K562 (cell line): Measurements from ENCODE around the gene ASCC2. TPM values are rescaled to one million over a fixed set of nuclear protein-coding genes. Genes with fewer than 3 reads are reported as not detected.
A peak's percentile ranks its signal among the peaks of the same experiment; 100 is the strongest.

Experiments used
- EP400 ChIP-seq: fragments of 450-650 bp; IDR thresholded peaks from 2 replicates; pipeline ENCODE4 v1.6.1; 2017; ENCODE audit warnings: antibody characterized with exemption, mild to moderate bottlenecking, moderate library complexity
- SPI1 ChIP-seq: IDR thresholded peaks from 2 replicates; pipeline ENCODE4 v1.6.1; 2011; ENCODE audit warnings: low read depth, low read length, control low read depth, borderline replicate concordance
- ZNF232 ChIP-seq: sonication (generic); formaldehyde crosslinking; IDR thresholded peaks from 2 replicates; pipeline ENCODE4 v1.8.0; 2022; ENCODE audit warnings: mild to moderate bottlenecking, missing genetic modification reagents
- polyA plus RNA-seq, 8 experiments: library from polyadenylated mRNA; depleted of rRNA in 4 of 8; stranded (reverse) in 5 of 8; unstranded in 3 of 8; fragments of >200 nt; fragmentation: Nextera tagmentation in 2 of 8; fragmentation: Illumina TruSeq in 1 of 8; extraction: Ambion mirVana in 2 of 8; extraction: Trizol in 1 of 8; gene quantifications; 2 replicates each; pipeline versions ENCODE4 v1.2.1 to v1.2.3, GENCODE V29; 2011 to 2014; ENCODE audit warnings: inconsistent platforms in 1 of 8, missing spikeins in 1 of 8
- total RNA-seq, 7 experiments: library from RNA; depleted of rRNA in 6 of 7; stranded (reverse); fragments of >200 nt in 6 of 7; fragmentation: Illumina TruSeq in 2 of 7; extraction: Trizol in 2 of 7; gene quantifications; 2 replicates each; pipeline versions ENCODE4 v1.2.1 to v1.2.3, GENCODE V29; 2011 to 2021; ENCODE audit warnings: low replicate concordance in 1 of 7
- TF ChIP-seq, protein P1 (sequence below): fragments of 450-650 bp; IDR thresholded peaks from 2 replicates; pipeline ENCODE4 v1.6.1; 2016; ENCODE audit warnings: low read depth
- TF ChIP-seq, protein P2 (sequence below): IDR thresholded peaks from 3 replicates; pipeline ENCODE4 v1.6.1; 2011; ENCODE audit warnings: borderline replicate concordance, mild to moderate bottlenecking, moderate library complexity; ENCODE audit not compliant: insufficient read length; ENCODE audit errors: extremely low read depth
- TF ChIP-seq, protein P3 (sequence below): fragments of 200-800 bp; sonication (Bioruptor generic); IDR thresholded peaks from 2 replicates; pipeline ENCODE4 v1.6.1; 2017; ENCODE audit warnings: missing genetic modification characterization, missing compliant biosample characterization

The ASCC2 gene
- total and polyA plus RNA-seq, 9 of the 15 experiments (the other 6 are each of a cell fraction or from before 2014, with no cell fraction given), result 4.0 to 46.7 (median 26.8) TPM

DNA sequence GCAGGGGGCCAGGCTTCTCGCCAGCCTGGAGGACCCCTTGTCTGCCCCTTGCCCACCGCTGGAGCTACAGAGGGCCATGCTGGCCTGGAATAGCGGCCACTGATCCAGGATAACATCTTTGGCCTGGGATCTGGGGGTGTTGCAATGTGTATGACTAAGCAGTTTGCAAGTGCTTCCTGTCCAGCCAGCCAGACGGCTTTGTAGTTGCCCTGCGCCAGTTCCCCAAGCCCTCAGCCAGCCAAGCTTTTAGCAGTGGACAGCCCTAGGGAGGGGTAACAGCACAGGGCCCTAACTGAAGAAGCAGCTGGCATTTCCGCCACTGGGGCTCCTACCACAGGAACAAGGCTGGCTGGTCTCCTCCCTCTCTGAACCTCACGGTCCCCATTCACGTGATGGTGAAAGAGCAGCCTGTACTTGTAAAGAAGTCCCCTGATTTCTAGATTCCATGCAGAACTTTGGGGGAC, 38.8 kb downstream of the ASCC2 start (continued):
- TF ChIP-seq, protein P1, sequence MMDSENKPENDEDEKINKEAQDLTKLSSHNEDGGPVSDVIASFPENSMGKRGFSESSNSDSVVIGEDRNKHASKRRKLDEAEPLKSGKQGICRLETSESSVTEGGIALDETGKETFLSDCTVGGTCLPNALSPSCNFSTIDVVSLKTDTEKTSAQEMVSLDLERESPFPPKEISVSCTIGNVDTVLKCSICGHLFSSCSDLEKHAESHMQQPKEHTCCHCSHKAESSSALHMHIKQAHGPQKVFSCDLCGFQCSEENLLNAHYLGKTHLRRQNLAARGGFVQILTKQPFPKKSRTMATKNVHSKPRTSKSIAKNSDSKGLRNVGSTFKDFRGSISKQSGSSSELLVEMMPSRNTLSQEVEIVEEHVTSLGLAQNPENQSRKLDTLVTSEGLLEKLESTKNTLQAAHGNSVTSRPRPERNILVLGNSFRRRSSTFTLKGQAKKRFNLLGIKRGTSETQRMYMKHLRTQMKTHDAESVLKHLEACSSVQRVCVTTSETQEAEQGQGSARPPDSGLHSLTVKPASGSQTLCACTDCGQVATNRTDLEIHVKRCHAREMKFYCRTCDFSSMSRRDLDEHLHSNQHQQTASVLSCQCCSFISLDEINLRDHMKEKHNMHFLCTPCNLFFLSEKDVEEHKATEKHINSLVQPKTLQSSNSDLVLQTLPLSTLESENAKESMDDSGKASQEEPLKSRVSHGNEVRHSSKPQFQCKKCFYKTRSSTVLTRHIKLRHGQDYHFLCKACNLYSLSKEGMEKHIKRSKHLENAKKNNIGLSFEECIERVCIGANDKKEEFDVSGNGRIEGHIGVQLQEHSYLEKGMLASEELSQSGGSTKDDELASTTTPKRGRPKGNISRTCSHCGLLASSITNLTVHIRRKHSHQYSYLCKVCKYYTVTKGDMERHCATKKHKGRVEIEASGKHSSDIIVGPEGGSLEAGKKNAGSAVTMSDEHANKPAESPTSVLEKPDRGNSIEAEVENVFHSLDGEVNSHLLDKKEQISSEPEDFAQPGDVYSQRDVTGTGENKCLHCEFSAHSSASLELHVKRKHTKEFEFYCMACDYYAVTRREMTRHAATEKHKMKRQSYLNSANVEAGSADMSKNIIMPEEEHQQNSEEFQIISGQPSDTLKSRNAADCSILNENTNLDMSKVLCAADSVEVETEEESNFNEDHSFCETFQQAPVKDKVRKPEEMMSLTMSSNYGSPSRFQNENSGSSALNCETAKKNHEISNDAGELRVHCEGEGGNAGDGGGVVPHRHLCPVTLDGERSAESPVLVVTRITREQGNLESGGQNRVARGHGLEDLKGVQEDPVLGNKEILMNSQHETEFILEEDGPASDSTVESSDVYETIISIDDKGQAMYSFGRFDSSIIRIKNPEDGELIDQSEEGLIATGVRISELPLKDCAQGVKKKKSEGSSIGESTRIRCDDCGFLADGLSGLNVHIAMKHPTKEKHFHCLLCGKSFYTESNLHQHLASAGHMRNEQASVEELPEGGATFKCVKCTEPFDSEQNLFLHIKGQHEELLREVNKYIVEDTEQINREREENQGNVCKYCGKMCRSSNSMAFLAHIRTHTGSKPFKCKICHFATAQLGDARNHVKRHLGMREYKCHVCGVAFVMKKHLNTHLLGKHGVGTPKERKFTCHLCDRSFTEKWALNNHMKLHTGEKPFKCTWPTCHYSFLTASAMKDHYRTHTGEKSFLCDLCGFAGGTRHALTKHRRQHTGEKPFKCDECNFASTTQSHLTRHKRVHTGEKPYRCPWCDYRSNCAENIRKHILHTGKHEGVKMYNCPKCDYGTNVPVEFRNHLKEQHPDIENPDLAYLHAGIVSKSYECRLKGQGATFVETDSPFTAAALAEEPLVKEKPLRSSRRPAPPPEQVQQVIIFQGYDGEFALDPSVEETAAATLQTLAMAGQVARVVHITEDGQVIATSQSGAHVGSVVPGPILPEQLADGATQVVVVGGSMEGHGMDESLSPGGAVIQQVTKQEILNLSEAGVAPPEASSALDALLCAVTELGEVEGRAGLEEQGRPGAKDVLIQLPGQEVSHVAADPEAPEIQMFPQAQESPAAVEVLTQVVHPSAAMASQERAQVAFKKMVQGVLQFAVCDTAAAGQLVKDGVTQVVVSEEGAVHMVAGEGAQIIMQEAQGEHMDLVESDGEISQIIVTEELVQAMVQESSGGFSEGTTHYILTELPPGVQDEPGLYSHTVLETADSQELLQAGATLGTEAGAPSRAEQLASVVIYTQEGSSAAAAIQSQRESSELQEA, result no peak
- TF ChIP-seq EP400 (peak; percentile 60), SPI1 (peak; percentile 48; the same call in 1 of the 2 replicates), ZNF232 (CRISPR knock-in tag) (no peak)
- TF ChIP-seq, protein P2, sequence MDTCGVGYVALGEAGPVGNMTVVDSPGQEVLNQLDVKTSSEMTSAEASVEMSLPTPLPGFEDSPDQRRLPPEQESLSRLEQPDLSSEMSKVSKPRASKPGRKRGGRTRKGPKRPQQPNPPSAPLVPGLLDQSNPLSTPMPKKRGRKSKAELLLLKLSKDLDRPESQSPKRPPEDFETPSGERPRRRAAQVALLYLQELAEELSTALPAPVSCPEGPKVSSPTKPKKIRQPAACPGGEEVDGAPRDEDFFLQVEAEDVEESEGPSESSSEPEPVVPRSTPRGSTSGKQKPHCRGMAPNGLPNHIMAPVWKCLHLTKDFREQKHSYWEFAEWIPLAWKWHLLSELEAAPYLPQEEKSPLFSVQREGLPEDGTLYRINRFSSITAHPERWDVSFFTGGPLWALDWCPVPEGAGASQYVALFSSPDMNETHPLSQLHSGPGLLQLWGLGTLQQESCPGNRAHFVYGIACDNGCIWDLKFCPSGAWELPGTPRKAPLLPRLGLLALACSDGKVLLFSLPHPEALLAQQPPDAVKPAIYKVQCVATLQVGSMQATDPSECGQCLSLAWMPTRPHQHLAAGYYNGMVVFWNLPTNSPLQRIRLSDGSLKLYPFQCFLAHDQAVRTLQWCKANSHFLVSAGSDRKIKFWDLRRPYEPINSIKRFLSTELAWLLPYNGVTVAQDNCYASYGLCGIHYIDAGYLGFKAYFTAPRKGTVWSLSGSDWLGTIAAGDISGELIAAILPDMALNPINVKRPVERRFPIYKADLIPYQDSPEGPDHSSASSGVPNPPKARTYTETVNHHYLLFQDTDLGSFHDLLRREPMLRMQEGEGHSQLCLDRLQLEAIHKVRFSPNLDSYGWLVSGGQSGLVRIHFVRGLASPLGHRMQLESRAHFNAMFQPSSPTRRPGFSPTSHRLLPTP, result no peak
- TF ChIP-seq, protein P3, sequence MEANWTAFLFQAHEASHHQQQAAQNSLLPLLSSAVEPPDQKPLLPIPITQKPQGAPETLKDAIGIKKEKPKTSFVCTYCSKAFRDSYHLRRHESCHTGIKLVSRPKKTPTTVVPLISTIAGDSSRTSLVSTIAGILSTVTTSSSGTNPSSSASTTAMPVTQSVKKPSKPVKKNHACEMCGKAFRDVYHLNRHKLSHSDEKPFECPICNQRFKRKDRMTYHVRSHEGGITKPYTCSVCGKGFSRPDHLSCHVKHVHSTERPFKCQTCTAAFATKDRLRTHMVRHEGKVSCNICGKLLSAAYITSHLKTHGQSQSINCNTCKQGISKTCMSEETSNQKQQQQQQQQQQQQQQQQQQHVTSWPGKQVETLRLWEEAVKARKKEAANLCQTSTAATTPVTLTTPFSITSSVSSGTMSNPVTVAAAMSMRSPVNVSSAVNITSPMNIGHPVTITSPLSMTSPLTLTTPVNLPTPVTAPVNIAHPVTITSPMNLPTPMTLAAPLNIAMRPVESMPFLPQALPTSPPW (CRISPR knock-in tag), result peak; percentile 42
